HepG2 (cell line): ENCODE data around the gene PDE3B. TPM values are rescaled to one million over a fixed set of nuclear protein-coding genes. Genes with fewer than 3 reads are reported as not detected.

Experiments used
- AHR ChIP-seq: IDR thresholded peaks from 2 replicates; pipeline ENCODE4 v1.6.1; 2018; ENCODE audit warnings: missing genetic modification reagents, missing compliant biosample characterization
- CC2D1A ChIP-seq: sonication (generic); formaldehyde crosslinking; IDR thresholded peaks from 2 replicates; pipeline ENCODE4 v1.8.1; 2023; ENCODE audit warnings: mild to moderate bottlenecking, missing genetic modification reagents
- GABPB1 ChIP-seq: IDR thresholded peaks from 2 replicates; pipeline ENCODE4 v1.6.1; 2016; ENCODE audit warnings: mild to moderate bottlenecking, missing genetic modification reagents, moderate library complexity, missing compliant biosample characterization
- HDAC1 ChIP-seq: sonication (generic); formaldehyde crosslinking; IDR thresholded peaks from 2 replicates; pipeline ENCODE4 v1.5.1; 2020; ENCODE audit warnings: mild to moderate bottlenecking, missing genetic modification reagents
- NONO ChIP-seq, 2 experiments: fragments of 450-650 bp in 1 of 2; sonication (generic) in 1 of 2; formaldehyde crosslinking in 1 of 2; IDR thresholded peaks in 1 of 2; conservative IDR thresholded peaks in 1 of 2; 2 replicates each; pipeline versions ENCODE4 v1.6.1 to v1.8.0; 2017 to 2022; ENCODE audit warnings: mild to moderate bottlenecking in 1 of 2, missing genetic modification reagents in 1 of 2, moderate library complexity in 1 of 2
- PITX1 ChIP-seq: sonication (generic); formaldehyde crosslinking; IDR thresholded peaks from 2 replicates; pipeline ENCODE4 v1.5.1; 2020; ENCODE audit warnings: mild to moderate bottlenecking, missing genetic modification reagents
- ZFP90 ChIP-seq: sonication (generic); formaldehyde crosslinking; IDR thresholded peaks from 2 replicates; pipeline ENCODE4 v1.8.0; 2022; ENCODE audit warnings: missing genetic modification reagents, mild to moderate bottlenecking, inconsistent platforms, borderline replicate concordance
- ZNF30 ChIP-seq: sonication (generic); formaldehyde crosslinking; IDR thresholded peaks from 2 replicates; pipeline ENCODE4 v1.5.0; 2020; ENCODE audit warnings: mild to moderate bottlenecking, missing genetic modification reagents
- ZNF367 ChIP-seq: sonication (generic); formaldehyde crosslinking; IDR thresholded peaks from 2 replicates; pipeline ENCODE4 v1.4.0; 2020; ENCODE audit warnings: missing genetic modification reagents, borderline replicate concordance
- ZNF577 ChIP-seq: sonication (generic); formaldehyde crosslinking; IDR thresholded peaks from 2 replicates; pipeline ENCODE4 v1.4.0; 2020; ENCODE audit warnings: mild to moderate bottlenecking, low read depth, missing genetic modification reagents, borderline replicate concordance
- polyA plus RNA-seq, 8 experiments: library from polyadenylated mRNA; depleted of rRNA in 3 of 8; stranded (reverse) in 7 of 8; unstranded in 1 of 8; fragments of >200 nt; fragmentation: Illumina TruSeq in 4 of 8; extraction: Trizol in 4 of 8; gene quantifications; 2 replicates each; pipeline versions ENCODE4 v1.2.1 to v1.2.3, GENCODE V29; 2011 to 2016; ENCODE audit warnings: low read depth in 4 of 8, missing spikeins in 1 of 8, mixed read lengths in 1 of 8; ENCODE audit not compliant: insufficient read depth in 1 of 8
- total RNA-seq, 5 experiments: library from RNA; depleted of rRNA; stranded (reverse); fragments of >200 nt; fragmentation: Illumina TruSeq; extraction: Trizol; gene quantifications; 2 replicates each; pipeline ENCODE4 v1.2.3, GENCODE V29; 2016; ENCODE audit warnings: low read depth in 1 of 5
- TF ChIP-seq, protein P1 (sequence below): sonication (generic); formaldehyde crosslinking; IDR thresholded peaks from 2 replicates; pipeline ENCODE4 v1.5.1; 2020; ENCODE audit warnings: mild to moderate bottlenecking, missing genetic modification reagents, moderate library complexity
- TF ChIP-seq, protein P2 (sequence below): IDR thresholded peaks from 2 replicates; pipeline ENCODE4 v1.4.0; 2020; ENCODE audit warnings: mild to moderate bottlenecking, missing genetic modification reagents
- TF ChIP-seq, protein P3 (sequence below): sonication (generic); formaldehyde crosslinking; IDR thresholded peaks from 2 replicates; pipeline ENCODE4 v1.5.1; 2020; ENCODE audit warnings: mild to moderate bottlenecking, missing genetic modification reagents, moderate library complexity
- TF ChIP-seq, protein P4 (sequence below): sonication (generic); formaldehyde crosslinking; IDR thresholded peaks from 2 replicates; pipeline ENCODE4 v1.9.0; 2021; ENCODE audit warnings: missing genetic modification reagents, mild to moderate bottlenecking, borderline replicate concordance
- TF ChIP-seq, protein P5 (sequence below): sonication (generic); formaldehyde crosslinking; IDR thresholded peaks from 2 replicates; pipeline ENCODE4 v1.4.0; 2020; ENCODE audit warnings: missing genetic modification reagents, borderline replicate concordance

PDE3B gene
- total and polyA plus RNA-seq, 2 of the 13 experiments (the other 11 are each of a cell fraction or from before 2014, with no cell fraction given) = 14.1 to 26.5 TPM

DNA sequence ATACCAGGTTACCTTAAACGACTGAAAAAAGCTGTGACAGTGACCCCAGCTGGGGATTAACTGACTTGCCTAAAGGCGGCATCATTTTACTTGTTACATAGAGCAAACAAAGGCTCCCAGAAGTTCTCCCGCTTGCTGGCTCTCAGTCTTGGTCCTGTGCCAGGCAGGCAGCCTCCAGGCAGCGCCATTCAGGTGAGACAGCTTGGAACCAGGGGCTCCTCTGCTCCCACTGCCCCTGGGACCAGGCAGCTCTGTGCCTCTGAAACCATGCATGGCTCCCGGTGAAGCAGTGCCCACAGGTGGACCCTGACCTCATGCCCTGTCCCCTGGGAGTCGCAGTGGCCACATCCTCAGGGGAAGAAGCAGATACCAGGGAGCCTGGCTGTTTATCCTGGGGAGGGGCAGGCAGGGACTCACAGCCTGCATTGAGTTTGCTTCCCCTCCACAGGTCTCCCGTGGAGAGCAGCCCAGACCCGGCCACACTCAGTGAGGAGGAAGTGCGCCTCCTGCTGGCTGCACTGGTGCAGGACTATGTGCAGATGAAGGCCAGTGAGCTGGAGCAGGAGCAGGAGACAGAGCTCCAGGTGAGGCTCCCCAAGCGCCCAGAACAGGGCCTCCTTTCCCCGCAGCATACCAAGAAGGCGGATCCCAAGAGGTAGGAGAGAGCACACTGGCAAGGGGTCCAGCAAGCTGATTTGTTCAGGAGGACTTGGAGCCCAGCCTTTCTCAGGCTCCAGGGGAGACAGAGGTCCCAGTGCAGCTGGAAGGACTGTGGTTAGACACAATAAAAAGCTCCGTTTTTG lies 264.0 kb downstream of the PDE3B start (continued):
- TF ChIP-seq, protein P1, sequence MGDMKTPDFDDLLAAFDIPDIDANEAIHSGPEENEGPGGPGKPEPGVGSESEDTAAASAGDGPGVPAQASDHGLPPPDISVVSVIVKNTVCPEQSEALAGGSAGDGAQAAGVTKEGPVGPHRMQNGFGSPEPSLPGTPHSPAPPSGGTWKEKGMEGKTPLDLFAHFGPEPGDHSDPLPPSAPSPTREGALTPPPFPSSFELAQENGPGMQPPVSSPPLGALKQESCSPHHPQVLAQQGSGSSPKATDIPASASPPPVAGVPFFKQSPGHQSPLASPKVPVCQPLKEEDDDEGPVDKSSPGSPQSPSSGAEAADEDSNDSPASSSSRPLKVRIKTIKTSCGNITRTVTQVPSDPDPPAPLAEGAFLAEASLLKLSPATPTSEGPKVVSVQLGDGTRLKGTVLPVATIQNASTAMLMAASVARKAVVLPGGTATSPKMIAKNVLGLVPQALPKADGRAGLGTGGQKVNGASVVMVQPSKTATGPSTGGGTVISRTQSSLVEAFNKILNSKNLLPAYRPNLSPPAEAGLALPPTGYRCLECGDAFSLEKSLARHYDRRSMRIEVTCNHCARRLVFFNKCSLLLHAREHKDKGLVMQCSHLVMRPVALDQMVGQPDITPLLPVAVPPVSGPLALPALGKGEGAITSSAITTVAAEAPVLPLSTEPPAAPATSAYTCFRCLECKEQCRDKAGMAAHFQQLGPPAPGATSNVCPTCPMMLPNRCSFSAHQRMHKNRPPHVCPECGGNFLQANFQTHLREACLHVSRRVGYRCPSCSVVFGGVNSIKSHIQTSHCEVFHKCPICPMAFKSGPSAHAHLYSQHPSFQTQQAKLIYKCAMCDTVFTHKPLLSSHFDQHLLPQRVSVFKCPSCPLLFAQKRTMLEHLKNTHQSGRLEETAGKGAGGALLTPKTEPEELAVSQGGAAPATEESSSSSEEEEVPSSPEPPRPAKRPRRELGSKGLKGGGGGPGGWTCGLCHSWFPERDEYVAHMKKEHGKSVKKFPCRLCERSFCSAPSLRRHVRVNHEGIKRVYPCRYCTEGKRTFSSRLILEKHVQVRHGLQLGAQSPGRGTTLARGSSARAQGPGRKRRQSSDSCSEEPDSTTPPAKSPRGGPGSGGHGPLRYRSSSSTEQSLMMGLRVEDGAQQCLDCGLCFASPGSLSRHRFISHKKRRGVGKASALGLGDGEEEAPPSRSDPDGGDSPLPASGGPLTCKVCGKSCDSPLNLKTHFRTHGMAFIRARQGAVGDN = peak; percentile 73
- TF ChIP-seq, protein P2, sequence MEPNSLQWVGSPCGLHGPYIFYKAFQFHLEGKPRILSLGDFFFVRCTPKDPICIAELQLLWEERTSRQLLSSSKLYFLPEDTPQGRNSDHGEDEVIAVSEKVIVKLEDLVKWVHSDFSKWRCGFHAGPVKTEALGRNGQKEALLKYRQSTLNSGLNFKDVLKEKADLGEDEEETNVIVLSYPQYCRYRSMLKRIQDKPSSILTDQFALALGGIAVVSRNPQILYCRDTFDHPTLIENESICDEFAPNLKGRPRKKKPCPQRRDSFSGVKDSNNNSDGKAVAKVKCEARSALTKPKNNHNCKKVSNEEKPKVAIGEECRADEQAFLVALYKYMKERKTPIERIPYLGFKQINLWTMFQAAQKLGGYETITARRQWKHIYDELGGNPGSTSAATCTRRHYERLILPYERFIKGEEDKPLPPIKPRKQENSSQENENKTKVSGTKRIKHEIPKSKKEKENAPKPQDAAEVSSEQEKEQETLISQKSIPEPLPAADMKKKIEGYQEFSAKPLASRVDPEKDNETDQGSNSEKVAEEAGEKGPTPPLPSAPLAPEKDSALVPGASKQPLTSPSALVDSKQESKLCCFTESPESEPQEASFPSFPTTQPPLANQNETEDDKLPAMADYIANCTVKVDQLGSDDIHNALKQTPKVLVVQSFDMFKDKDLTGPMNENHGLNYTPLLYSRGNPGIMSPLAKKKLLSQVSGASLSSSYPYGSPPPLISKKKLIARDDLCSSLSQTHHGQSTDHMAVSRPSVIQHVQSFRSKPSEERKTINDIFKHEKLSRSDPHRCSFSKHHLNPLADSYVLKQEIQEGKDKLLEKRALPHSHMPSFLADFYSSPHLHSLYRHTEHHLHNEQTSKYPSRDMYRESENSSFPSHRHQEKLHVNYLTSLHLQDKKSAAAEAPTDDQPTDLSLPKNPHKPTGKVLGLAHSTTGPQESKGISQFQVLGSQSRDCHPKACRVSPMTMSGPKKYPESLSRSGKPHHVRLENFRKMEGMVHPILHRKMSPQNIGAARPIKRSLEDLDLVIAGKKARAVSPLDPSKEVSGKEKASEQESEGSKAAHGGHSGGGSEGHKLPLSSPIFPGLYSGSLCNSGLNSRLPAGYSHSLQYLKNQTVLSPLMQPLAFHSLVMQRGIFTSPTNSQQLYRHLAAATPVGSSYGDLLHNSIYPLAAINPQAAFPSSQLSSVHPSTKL (CRISPR knock-in tag) = peak; percentile 41; the same call in 1 of the 2 replicates
- TF ChIP-seq HDAC1 (CRISPR knock-in tag) = peak; percentile 61
- TF ChIP-seq GABPB1 (CRISPR knock-in tag) = 0 out of 2 replicates have a peak, but pooled peaks have one; percentile 37
- TF ChIP-seq, protein P3, sequence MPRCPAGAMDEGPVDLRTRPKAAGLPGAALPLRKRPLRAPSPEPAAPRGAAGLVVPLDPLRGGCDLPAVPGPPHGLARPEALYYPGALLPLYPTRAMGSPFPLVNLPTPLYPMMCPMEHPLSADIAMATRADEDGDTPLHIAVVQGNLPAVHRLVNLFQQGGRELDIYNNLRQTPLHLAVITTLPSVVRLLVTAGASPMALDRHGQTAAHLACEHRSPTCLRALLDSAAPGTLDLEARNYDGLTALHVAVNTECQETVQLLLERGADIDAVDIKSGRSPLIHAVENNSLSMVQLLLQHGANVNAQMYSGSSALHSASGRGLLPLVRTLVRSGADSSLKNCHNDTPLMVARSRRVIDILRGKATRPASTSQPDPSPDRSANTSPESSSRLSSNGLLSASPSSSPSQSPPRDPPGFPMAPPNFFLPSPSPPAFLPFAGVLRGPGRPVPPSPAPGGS = 0 out of 2 replicates have a peak, but pooled peaks have one; percentile 33
- TF ChIP-seq, protein P4, sequence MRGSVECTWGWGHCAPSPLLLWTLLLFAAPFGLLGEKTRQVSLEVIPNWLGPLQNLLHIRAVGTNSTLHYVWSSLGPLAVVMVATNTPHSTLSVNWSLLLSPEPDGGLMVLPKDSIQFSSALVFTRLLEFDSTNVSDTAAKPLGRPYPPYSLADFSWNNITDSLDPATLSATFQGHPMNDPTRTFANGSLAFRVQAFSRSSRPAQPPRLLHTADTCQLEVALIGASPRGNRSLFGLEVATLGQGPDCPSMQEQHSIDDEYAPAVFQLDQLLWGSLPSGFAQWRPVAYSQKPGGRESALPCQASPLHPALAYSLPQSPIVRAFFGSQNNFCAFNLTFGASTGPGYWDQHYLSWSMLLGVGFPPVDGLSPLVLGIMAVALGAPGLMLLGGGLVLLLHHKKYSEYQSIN (CRISPR knock-in tag) = no peak
- TF ChIP-seq NONO (IDR thresholded peaks at IDR 0.05) = no peak
- TF ChIP-seq NONO (CRISPR knock-in tag; conservative IDR thresholded peaks at IDR 0.05) = 0 out of 2 replicates have a peak, but pooled peaks have one; percentile 20
- peak; percentile 77 for TF ChIP-seq PITX1 (CRISPR knock-in tag)
- TF ChIP-seq ZFP90 (CRISPR knock-in tag) = 0 out of 2 replicates have a peak, but pooled peaks have one; percentile 39
- 0 out of 2 replicates have a peak, but pooled peaks have one; percentile 40 for TF ChIP-seq CC2D1A
- TF ChIP-seq ZNF577 (CRISPR knock-in tag) = 0 out of 2 replicates have a peak, but pooled peaks have one; percentile 23
- TF ChIP-seq AHR (CRISPR knock-in tag) = 0 out of 2 replicates have a peak, but pooled peaks have one; percentile 37
- TF ChIP-seq, protein P5, sequence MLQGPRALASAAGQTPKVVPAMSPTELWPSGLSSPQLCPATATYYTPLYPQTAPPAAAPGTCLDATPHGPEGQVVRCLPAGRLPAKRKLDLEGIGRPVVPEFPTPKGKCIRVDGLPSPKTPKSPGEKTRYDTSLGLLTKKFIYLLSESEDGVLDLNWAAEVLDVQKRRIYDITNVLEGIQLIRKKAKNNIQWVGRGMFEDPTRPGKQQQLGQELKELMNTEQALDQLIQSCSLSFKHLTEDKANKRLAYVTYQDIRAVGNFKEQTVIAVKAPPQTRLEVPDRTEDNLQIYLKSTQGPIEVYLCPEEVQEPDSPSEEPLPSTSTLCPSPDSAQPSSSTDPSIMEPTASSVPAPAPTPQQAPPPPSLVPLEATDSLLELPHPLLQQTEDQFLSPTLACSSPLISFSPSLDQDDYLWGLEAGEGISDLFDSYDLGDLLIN = no peak
- peak; percentile 51; the same call in 1 of the 2 replicates for TF ChIP-seq ZNF30 (CRISPR knock-in tag)
- TF ChIP-seq ZNF367 (CRISPR knock-in tag) = no peak
